Hematopoietic multipotent progenitor cell treated with erythropoietin and hydrocortisone succinate and interleukin-3 and kit ligand, for 15 days (in vitro differentiated cells): ENCODE measurements around the gene MEPCE.
"Not testable (repeated sequence)": the region's sequence is repeated elsewhere in the genome, so short reads cannot be mapped to it uniquely, and the experiment has no call there.

Experiments
- DNase-seq: peaks from one replicate; pipeline ENCODE4 v3.0.0-alpha.2; 2015; ENCODE audit warnings: low spot score

The MEPCE gene, protein sequence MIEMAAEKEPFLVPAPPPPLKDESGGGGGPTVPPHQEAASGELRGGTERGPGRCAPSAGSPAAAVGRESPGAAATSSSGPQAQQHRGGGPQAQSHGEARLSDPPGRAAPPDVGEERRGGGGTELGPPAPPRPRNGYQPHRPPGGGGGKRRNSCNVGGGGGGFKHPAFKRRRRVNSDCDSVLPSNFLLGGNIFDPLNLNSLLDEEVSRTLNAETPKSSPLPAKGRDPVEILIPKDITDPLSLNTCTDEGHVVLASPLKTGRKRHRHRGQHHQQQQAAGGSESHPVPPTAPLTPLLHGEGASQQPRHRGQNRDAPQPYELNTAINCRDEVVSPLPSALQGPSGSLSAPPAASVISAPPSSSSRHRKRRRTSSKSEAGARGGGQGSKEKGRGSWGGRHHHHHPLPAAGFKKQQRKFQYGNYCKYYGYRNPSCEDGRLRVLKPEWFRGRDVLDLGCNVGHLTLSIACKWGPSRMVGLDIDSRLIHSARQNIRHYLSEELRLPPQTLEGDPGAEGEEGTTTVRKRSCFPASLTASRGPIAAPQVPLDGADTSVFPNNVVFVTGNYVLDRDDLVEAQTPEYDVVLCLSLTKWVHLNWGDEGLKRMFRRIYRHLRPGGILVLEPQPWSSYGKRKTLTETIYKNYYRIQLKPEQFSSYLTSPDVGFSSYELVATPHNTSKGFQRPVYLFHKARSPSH

DNA sequence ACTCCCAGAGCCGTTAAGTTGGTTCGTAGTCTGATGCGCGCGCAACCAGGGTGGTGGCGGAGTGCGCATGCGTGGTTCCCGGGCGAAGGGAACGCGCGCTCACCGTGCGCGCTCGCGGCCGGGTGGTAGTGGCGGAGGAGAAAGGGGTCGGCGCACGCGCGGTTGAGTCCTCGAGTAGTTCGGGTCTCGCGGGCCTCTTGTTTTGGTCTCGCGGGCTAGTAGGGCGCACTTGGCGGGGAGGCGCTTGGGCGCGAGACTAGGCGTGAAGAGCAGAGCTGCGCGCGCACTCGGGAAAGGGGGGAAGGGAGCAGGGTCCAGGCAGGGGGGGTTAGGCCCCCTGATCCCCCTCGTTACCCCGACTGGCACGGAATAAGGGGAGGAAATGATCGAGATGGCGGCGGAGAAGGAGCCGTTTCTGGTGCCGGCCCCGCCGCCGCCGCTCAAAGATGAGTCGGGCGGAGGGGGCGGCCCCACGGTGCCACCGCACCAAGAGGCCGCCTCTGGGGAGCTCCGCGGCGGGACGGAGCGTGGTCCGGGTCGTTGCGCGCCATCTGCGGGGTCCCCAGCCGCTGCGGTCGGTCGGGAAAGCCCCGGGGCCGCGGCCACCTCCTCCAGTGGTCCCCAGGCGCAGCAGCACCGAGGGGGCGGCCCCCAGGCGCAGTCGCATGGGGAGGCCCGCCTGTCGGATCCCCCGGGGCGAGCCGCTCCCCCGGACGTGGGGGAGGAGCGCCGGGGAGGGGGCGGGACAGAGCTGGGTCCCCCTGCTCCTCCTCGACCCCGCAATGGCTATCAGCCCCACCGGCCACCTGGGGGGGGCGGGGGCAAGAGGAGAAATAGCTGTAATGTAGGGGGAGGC lies at the start of gene MEPCE:
Gene MEPCE, plus strand, starts transcription at position 195 of the 856 bp plus-strand sequence. Its CDS starts 188 bp downstream, at position 383.
- peak; percentile 91 for DNase-seq

DNA sequence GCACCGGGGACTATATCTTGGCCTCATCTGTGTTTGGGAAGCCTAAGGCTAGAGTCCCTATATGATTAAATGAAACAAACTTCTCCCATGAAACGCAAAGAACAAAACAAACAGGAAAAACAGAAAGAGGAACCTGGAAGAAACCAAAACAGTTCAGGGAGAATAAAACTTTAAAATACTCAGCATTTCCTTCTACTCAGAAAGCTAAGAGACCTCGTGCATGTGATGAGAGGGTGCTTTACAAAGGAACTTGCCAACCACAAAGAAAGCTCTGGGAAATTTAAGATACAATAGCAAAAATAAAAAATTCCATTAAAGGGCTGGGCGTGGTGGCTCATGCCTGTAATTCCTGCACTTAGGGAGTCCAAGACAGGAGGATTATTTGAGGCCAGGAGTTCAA lies 49.4 kb upstream of the MEPCE start:
- no peak for DNase-seq

DNA sequence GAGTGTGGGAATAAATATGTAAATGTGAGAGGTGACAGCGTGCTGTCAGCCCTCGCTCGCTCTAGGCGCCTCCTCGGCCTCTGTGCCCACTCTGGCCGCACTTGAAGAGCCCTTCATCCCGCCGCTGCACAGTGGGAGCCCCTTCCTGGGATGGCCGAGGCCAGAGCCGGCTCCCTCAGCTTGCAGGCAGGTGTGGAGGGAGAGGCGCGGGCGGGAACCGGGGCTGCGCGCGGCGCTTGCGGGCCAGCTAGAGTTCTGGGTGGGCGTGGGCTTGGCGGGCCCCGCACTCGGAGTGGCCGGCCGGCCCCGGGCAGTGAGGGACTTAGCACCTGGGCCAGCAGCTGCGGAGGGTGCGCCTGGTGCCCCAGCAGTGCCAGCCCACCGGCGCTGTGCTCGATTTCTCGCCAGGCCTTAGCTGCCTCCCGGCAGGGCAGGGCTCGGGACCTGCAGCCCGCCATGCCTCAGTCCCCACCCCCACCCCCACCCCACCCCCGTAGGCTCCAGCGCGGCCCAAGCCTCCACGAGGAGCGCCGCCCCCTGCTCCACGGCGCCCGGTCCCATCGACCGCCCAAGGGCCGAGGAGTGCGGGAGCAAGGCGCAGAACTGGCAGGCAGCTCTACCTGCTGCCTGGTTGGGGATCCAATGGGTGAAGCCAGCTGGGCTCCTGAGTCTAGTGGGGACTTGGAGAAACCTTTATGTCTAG lies 47.9 kb upstream of the MEPCE start:
- not testable (repeated sequence) for DNase-seq

DNA sequence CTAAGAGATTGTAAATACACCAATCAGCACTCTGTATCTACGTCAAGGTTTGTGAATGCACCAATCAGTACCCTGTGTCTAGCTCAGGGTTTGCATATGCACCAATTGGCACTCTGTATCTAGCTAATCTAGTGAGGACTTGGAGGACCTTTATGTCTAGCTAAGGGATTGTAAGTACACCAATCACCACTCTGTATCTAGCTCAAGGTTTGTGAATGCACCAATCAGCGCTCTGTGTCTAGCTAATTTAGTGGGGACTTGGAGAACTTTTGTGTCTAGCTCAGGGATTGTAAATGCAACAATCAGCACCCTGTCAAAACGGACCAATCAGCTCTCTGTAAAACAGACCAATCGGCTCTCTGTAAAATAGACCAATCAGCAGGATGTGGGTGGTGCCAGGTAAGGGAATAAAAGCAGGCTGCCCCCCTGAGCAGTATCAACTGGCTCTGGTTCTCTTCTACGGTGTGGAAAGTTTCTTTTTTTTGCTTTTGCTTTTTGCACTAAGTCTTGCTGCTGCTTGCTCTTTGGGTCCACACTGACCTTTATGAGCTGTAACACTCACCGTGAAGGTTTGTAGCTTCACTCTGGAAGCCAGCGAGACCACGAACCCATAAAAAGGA lies 47.3 kb upstream of the MEPCE start:
- not testable (repeated sequence) for DNase-seq

DNA sequence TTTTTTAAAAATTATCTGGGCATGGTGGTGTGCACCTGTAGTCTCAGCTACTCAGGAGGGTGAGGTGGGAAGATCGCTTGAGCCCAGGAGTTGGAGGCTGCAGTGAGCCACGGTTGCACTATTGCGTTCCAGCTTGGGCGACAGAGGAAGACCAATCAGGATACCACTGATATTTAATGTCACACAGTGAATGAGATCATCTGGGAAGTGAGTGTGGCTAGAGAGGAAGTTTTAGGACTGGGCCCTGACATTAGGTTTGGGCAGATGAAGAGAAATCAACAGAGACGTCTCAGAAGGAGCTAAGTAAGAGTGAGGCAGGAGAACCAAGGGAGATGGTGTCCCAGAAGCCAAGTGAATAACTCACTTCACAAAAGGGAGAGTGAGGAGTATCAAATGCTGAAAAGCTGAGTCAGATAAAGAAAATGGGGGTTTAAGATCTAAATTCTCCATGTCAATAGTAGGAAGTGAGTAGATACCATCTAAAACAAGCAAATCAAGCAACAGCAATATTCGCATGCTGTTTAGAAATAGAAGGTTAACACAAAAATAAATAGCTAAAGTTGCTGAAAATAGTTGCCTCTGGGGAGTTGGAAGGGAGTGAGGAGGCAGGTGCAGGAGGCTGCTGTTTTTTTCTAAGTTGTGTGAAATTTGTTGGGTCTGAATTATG lies 44.9 kb upstream of the MEPCE start:
- no peak for DNase-seq

DNA sequence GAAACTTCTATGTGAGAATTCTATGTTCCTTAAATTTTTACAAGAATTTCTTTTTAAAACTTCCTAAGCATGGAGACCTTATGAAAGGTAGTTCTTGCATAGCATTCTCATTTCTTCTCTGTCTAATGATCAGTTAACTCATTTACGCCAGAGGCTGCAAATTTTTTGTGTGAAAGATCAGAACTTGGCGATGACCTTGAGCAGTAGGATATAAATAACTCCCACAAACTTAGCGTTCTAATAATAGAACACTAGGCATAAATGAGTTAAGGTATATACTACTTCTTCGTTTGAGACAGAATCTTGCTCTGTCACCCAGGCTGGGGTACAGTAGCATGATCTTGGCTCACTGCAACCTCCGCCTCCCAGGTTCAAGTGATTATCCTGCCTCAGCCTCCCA lies 42.7 kb upstream of the MEPCE start:
- DNase-seq, result no peak

DNA sequence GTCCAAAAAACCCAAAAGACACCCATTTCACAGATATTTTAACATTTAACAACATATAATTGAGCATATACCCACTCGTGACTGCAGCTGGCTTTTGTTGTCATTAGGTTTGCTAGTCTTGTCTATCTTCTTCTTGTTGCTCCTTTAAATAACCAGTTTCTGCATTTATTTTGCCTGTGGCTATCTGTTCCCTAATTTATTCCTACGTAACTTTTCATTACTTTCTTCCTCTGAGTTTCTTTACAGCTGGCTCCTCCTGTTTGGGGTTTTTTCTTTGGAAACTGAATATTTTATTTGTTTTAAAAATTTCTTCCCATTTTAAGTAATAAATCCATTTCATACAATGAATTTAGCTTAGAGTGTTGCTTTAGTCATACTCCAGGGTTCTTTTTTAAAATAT lies 41.9 kb upstream of the MEPCE start:
- no peak for DNase-seq

DNA sequence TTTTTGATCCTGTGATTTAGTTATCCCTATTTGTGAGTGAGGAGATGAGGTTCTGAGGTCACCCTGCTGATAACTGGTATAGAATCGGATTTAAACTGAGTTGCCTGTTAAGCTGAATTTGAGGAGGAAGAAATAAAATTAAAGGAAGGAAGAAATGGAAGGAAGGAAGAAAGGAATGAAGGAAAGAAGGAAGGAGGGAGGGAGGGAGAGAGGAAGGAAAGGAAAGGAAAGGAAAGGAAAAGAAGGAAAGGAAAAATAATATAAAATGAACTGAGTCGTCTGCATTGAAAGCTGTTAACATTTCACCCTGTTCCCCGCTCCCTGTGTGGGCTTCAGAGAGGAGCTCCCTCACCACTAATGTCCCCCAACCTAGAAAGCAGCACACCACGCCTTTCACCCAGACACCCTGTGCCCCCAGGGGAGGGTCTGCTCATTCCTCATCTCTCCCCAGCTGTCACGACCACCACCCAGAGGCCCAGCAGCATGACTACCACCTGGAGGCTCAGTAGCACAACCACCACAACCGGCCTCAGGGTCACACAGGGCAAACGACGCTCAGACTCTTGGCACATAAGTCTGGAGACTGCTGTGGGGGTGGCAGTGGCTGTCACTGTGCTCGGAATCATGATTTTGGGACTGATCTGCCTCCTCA lies 40.1 kb upstream of the MEPCE start:
- no peak for DNase-seq

DNA sequence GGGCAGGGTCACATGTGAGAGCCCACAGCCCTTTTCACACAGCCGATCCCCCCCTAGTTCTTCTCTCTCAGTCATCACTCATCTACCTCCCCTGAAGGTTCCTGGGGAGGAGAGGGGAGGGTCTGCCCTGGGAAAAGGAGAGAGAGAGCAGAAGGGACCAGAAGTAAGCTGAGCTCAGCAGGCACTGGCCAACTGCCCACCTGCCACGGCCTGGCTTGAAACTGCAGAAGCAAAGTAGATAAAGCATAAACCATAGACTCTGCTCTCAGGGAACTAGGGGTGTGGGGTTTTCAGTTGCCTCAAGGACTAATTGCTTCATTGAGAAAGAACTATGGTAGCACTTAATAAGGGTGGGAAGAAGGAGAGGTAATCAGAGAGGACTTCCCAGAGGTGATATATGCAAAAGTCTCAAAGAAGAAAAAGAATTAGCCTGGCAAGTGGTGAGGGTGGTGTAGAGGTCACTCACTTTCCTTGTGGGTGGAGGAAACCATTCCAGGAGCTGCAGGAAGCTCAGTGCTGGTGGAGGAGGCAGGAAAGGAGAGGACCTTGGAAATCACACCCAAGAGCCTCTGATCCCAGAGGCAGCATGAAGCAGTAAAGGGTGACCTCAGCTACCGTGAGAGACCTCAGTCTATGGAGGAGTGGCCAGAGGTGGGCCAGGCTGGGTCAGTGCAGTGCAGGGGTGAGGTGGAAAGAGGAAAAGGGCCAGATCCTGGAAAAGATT lies 39.2 kb upstream of the MEPCE start:
- no peak for DNase-seq

DNA sequence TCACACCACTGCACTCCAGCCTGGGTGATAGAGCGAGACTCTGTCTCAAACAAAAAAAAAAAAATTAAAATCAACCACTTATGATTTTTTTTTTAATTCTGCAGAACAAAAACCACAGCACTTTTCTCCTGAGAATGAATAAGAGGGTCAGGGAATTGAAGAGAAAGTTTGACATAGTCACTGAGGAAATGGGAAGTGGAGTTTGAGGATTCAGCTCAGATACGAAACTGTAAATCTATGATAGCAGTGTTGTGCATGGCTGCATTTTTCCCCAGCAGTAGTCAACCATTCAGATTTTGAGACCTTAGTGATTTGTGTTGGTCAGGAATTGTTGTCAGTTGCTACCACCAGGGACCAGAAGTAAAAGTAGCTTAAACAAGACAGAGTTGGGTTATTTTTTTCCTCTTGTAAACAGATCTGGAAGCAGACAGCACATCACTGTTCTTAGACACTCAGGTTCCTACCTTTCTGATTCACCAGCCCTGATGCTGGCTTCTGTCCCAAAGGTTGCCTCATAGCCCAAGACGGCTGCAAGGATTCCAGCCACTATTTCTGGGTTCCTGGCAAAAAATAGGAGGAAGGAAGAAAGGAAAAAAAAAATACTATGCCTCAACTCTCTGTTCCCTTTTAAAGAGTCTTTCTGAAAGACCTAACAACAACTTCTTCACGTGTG lies 36.3 kb upstream of the MEPCE start:
- no peak for DNase-seq

DNA sequence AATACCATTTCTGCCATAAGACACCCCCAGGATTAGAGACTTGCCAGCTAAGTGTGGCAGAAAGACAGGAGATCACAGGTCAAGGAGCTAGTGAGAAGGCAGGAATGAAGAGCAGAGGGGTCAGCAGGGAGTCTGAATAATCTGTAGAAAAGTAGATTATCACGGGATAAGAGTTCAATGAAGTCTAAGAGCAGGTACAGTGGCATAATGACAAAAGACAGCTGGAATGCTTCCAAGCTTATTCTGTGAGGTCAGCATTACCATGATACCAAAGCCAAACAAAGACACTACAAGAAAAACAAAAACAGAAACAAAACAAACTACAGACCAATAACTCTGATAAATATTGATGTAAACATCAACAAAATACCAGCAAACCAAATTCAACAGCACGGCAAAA lies 35.6 kb upstream of the MEPCE start:
- DNase-seq, result no peak

DNA sequence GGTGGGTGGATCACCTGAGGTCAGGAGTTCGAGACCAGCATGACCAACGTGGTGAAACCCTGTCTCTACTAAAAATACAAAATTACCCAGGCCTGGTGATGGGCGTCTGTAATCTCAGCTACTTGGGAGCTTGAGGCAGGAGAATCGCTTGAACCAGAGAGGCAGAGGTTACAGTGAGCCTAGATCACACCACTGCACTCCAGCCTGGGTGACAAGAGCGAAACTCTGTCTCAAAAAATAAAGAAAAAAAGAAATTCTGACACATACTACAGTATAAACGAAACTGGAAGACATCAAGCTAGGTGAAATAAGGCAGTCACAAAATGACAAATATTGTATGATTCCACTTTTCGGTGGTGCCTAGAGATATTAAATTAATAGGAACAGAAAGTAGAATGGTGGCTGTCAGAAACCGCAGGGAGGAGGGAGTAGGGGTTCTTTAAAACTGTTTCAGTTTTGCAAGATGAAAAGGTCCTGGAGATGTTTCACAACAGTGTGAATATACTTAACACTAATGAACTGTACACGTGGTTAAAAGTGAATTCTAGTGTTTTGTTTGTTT lies 33.1 kb upstream of the MEPCE start:
- DNase-seq, result no peak

DNA sequence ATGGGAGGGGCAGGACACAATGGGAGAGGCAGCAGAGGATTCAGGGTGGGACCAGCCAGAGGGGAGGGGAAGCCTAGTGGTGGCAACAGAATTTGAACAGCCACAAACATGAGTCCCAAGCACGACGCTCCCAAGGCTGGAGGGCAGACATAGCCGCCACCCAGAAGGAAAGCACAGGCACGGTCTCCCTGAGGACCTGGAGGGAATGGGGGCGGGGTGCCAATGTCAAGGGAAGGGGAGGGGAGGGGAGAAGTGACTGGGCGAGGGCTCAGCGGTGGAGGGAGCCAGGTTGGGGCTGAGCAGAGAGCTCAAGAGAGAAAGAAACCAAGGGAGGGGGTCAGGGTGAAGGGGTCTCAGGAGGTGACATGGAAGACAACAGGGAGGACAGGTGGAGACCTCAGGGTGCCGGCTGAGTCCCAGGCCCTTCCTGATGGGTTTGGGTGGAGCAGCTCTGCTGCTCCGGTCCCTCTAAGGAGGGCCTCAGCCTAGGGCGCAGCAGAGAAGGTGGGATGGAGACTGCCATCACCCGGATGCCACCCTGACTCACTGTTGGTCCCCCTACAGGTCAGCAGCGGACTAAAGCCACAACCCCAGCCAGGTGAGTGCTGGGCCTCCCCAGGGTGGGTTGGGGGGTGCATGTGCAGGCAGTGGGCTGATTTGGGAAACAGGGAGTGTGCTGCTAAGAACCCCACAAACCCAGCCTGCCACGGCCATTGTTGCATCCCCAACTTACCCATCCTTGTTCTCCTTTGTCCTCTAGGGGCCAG lies 32.1 kb upstream of the MEPCE start:
- DNase-seq, result no peak

DNA sequence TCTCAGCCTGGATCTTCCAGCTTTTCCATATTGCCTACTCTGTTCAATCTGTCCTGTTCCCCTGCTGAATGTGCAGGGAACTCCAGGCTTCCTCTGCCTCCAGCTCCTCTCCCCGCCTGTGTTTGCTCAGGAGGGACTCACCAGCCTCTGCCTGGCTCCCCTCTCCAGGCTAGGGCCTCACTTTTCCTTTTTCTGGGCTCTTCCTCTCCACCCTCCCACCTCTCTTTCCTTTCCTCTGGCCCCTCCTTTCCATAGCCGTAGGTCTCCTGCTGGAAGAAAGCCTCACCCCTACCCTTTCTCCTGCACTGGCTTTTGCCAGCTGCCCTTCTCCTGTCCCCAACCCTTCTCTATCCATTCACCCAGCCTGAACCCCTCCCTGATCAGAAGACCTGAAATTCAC lies 31.4 kb upstream of the MEPCE start:
- no peak for DNase-seq

DNA sequence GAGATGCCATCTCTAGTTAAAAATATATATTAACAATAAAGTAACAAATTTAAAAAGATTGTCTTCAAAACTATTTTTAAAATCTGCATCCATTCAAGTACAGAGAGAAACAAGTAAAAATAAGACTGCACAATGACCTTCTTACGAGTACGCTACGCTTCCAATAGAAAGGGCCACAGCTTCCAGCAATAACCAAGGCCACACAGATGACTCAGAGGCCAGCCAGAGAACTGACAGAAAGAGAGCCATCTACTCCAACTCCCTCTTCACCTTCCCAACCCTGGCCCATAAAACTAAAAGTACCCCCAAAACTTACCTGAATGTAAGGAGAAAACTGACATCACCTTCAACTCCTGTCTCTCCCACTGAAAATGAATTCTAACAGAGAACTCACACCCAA lies 29.6 kb upstream of the MEPCE start:
- no peak for DNase-seq

DNA sequence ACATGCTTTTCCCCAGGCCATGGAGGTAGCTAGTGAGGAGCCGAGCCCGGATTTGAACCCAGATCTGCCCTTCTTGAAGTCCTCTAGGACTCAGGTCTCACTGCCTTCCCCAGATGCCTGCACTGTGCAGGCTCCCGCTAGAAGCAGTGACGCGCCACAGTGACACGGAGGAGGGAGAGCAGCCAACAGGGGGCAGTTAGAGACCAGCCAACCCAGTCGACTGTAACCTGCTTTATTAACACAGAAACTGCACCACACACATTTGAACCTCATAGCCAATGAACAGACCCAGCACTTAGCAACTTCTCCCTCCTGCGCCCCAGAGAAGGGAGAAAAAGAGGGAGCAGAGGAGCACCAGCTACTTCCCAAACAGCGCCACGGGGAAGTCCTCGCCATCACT lies 29.0 kb upstream of the MEPCE start:
- DNase-seq, result peak; percentile 32

DNA sequence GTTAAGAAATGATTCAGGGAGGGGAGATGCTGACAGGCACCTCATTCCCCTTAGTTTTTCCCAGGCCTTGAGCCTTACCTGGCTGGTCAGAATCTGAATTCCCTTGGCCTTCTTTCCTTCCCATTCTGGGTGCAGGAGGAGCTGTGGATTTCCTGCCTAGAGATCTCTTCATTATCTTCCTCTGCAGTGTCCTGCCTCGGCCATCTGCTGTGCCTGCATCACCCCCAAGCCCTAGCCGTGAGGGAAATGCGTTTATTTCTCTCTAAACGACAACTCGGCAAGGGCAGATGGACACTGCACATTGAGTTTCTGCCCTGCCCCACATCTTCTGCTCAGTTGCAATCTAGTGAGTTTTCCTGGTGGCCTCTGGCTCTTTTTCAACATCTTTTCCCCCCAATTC lies 27.8 kb upstream of the MEPCE start:
- DNase-seq, result no peak

DNA sequence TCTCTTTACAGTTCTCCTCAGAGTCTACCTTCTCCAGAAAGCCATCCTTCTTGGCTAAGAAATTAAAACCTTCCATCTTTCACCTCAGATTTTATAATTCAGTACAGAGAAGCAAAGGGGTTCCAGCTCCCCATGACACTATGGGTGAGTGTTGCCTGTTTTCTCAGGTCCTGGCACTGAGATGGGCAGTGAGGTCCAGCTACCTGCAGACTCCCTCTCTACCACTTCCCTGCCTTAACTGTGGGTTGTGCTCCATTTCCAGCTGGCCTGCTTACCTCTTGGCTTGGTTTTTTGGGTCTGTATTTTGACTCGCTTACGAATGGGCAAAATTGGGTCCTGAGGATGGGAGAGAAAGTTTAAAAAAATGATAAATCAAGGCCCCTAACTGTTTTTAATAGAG lies 27.4 kb upstream of the MEPCE start:
- DNase-seq, result no peak
